Heart left ventricle (tissue), 16 donors: Measurements from ENCODE around the gene PTPRN2. TPM values are rescaled to one million over a fixed set of nuclear protein-coding genes. Genes with fewer than 3 reads are reported as not detected.
A peak's percentile ranks its signal among the peaks of the same experiment; 100 is the strongest.

Experiments
- ATAC-seq, 4 donors: fragments of 200-7000 bp; cut with Tn5 transposase; one replicate each; pipeline ENCODE4 v1.9.1; 2020 to 2022; ENCODE audit warnings: moderate library complexity in 4 of 4, mild to moderate bottlenecking in 3 of 4, moderate number of reproducible peaks in 1 of 4
- DNase-seq, 5 donors: peaks; one replicate each; pipeline ENCODE4 v3.0.0-alpha.2; 2020
- H3K27ac ChIP-seq, 12 donors: fragments of 200-600 bp; sonication (generic) in 4 of 12; one replicate each; pipeline versions ENCODE4 v1.5.0 to v1.8.0; 2016 to 2022; ENCODE audit warnings: mild to moderate bottlenecking in 2 of 12
- H3K27me3 ChIP-seq, 9 donors: fragments of 200-600 bp; sonication (generic) in 2 of 9; one replicate each; pipeline versions ENCODE4 v1.5.1 to v1.8.0; 2016 to 2022; ENCODE audit warnings: mild to moderate bottlenecking in 3 of 9
- H3K36me3 ChIP-seq, 9 donors: fragments of 200-600 bp; sonication (generic) in 2 of 9; one replicate each; pipeline versions ENCODE4 v1.5.0 to v1.8.0; 2018 to 2022; ENCODE audit warnings: mild to moderate bottlenecking in 2 of 9
- H3K4me1 ChIP-seq, 12 donors: fragments of 200-600 bp; sonication (generic) in 4 of 12; one replicate each; pipeline versions ENCODE4 v1.5.0 to v1.8.0; 2016 to 2022; ENCODE audit warnings: mild to moderate bottlenecking in 3 of 12
- H3K4me3 ChIP-seq, 12 donors: fragments of 200-600 bp; sonication (generic) in 4 of 12; one replicate each; pipeline versions ENCODE4 v1.5.0 to v1.8.0; 2017 to 2022; ENCODE audit warnings: mild to moderate bottlenecking in 9 of 12, moderate library complexity in 4 of 12
- H3K9me3 ChIP-seq, 12 donors: fragments of 200-600 bp; sonication (generic) in 4 of 12; one replicate each; pipeline versions ENCODE4 v1.5.0 to v1.8.0; 2016 to 2022; ENCODE audit warnings: mild to moderate bottlenecking in 1 of 12
- POLR2A ChIP-seq, 2 donors: fragments of 450-650 bp; IDR thresholded peaks; one replicate each; pipeline ENCODE4 v1.6.1; 2017; ENCODE audit warnings: antibody characterized with exemption in 2 of 2, mild to moderate bottlenecking in 2 of 2, moderate library complexity in 2 of 2
- WGBS, 4 donors: extraction: QIAGEN DNeasy Blood & Tissue Kit in 2 of 4; methylation state at CpG; one replicate each; pipeline versions ENCODE4 v1.1.5 to v1.1.7; 2013 to 2018; 5-methylcytosine and 5-hydroxymethylcytosine counted together
- intact Hi-C, 10 donors: fragments of 100-400 bp; cut with DNase I; formaldehyde crosslinking; loops; one replicate each; pipeline versions ENCODE4 v1.11.1 to v1.14.2; 2022
- polyA plus RNA-seq, 2 donors: library from polyadenylated mRNA; stranded (reverse); fragments of 200-250 nt; gene quantifications; one replicate each; pipeline ENCODE4 v1.2.3, GENCODE V29; 2013
- total RNA-seq, 9 donors: library from RNA; depleted of rRNA in 2 of 9; stranded (reverse); fragments of >200 nt in 2 of 9; fragmentation: NEBNext Ultra II Directional in 3 of 9; extraction: Animal tissue kit (Norgen Biotek cat#: 25700) in 3 of 9; gene quantifications; one replicate each; pipeline versions ENCODE4 v1.1.0 to v1.2.4, GENCODE V29; 2016 to 2023
- TF ChIP-seq, protein P1 (sequence below), 12 donors: fragments of 200-600 bp; sonication (generic) in 4 of 12; IDR thresholded peaks; one replicate each; pipeline versions ENCODE4 v1.5.0 to v1.8.0; 2018 to 2022; ENCODE audit warnings: antibody characterized with exemption in 12 of 12, mild to moderate bottlenecking in 5 of 12
- donor health status: ischemic (EF 13 %, LVEDD 7.1; RV severe dilation, severe dysfunction).
- donor health status: healthy with polysubstance abuse.
- donor health status: DM: no; HTN: yes; CAD: no.
- donor health status: DM: no; HTN: no; CAD: no.
- donor health status: ischemic (EF 25% LVEDD 6.9; RV normal size, moderate dysfunction).
- donor health status: ischemic (EF 25% LVEDD 5.7; RV mildly dilated, moderate dysfunction).
- donor health status: healthy.
- donor health status: DM: yes; HTN: yes; CAD: no.
- donor health status: ischemic (EF 35%, LVEDD 5.7; RV mildly dilated, moderate dysfunction).
- donor health status: nonischemic (EF 11% LVEDD 7.7; RV severe dilation, severe dysfunction).
- donor health status: DM: yes; HTN: yes; CAD: no.
- donor health status: PGD.
- donor health status: ischemic (EF 29% LVEDD 5.4; RV normal size, mild dysfunction).
- donor health status: nonischemic (EF 23%, LVEDD 6.1; RV moderate dilation, normal function).

PTPRN2 gene
- total and polyA plus RNA-seq, 11 donors, result 0.61 to 2.3 (median 1.3) TPM

DNA sequence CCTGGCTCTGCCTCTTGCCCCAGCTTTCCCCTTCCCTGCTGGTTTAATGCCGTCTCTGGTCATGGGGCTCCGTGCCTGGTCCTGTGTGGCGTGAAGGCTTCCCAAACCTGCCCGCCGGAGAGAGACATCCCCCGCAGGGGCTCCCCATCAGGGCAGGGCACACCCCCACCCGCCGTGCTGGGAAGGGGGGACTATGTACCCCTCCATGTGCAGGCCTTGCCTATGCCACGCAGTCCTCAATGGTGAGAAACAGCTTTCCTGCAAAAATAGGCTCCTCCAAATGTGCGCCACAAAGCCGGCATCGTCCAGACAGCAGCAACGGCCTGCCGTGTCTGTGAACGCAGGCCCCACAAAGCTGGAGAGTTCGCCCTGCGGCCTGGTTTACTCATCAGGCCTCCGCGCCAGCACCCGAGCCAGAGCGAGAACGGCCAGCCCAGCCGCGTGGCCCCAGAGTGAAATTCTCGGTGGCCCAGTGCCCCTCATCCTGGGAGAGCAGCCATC, 937.4 kb downstream of the PTPRN2 start:
- no peak overlapping the region for H3K4me3 ChIP-seq
- H3K27me3 ChIP-seq, result no peaks in the 10 kb centered on the region
- H3K4me1 ChIP-seq, result no peaks in the 10 kb centered on the region
- H3K27ac ChIP-seq, result no peak overlapping the region
- TF ChIP-seq, protein P1, sequence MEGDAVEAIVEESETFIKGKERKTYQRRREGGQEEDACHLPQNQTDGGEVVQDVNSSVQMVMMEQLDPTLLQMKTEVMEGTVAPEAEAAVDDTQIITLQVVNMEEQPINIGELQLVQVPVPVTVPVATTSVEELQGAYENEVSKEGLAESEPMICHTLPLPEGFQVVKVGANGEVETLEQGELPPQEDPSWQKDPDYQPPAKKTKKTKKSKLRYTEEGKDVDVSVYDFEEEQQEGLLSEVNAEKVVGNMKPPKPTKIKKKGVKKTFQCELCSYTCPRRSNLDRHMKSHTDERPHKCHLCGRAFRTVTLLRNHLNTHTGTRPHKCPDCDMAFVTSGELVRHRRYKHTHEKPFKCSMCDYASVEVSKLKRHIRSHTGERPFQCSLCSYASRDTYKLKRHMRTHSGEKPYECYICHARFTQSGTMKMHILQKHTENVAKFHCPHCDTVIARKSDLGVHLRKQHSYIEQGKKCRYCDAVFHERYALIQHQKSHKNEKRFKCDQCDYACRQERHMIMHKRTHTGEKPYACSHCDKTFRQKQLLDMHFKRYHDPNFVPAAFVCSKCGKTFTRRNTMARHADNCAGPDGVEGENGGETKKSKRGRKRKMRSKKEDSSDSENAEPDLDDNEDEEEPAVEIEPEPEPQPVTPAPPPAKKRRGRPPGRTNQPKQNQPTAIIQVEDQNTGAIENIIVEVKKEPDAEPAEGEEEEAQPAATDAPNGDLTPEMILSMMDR (IDR thresholded peaks at IDR 0.05), result no peak
- no peak for TF ChIP-seq POLR2A (IDR thresholded peaks at IDR 0.05)
- no peaks in the 10 kb centered on the region for H3K9me3 ChIP-seq
- 92 to 93% (median 92%) methylated on average over 19 to 25 of the region's 25 CpGs for WGBS, 4 donors
- DNase-seq (peak in 1 of 5 donors; percentile 38), ATAC-seq (peak in 1 of 4 donors; percentile 41)
- no peaks in the 10 kb centered on the region for H3K36me3 ChIP-seq
- intact Hi-C loops, result no loop called here

DNA sequence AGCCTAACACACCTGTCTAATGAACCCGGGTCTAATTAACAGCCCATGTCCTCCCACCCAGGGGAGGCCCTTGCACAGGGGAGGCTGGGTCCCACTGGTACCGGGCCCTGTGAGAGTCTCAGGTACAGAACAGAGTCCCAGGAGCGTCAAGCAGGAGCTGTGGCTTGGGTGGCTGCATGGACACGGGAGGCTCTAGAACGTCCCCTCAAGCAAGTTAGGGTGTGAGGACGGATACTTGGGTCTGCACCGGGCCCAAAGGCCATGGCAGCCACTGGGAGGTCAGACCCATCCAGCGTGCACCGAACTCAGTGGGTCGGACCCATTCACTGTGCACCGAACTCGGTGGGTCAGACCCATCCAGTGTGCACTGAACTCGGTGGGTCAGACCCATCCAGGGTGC, 941.1 kb downstream of the PTPRN2 start:
- DNase-seq, result peak in 1 of 5 donors; percentile 29
- 93 to 96% (median 96%) methylated on average over 12 to 13 of the region's 13 CpGs for WGBS, 4 donors
- Histone ChIP-seq H3K4me3 (no peak overlapping the region), H3K27me3 (no peaks in the 10 kb centered on the region), H3K27ac (no peak overlapping the region), H3K36me3 (no peaks in the 10 kb centered on the region), H3K9me3 (no peaks in the 10 kb centered on the region), H3K4me1 (no peaks in the 10 kb centered on the region)
- intact Hi-C loops, result no loop called here
- TF ChIP-seq, protein P1 (IDR thresholded peaks at IDR 0.05), result no peak
- no peak for TF ChIP-seq POLR2A (IDR thresholded peaks at IDR 0.05)
- no peak for ATAC-seq

DNA sequence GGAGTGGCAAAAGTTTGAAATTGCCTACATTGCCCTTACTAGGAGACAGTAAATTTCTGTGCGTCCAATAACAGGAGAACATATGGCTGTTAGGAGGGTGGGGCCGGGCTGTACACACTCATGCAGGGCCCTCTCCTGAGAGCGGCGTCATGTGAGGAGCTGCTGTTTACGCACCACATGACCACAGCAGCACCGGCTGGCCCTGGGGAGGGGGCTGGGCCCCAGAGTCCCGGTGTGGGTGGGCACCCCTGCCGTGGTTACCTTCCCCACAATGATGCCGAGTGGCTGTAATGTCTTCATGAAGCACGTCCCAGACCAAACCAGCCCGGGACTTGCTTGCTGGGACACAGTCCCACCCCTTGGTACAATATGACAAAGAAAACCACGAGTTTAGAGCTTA, 942.1 kb downstream of the PTPRN2 start:
- no peak for TF ChIP-seq POLR2A (IDR thresholded peaks at IDR 0.05)
- TF ChIP-seq, protein P1 (IDR thresholded peaks at IDR 0.05), result no peak
- no peaks in the 10 kb centered on the region for H3K4me1 ChIP-seq
- intact Hi-C loops, result no loop called here
- ATAC-seq (peak in 1 of 4 donors; percentile 38), DNase-seq (peak in 1 of 5 donors; percentile 49)
- no peak overlapping the region for H3K27ac ChIP-seq
- no peaks in the 10 kb centered on the region for H3K36me3 ChIP-seq
- H3K27me3 ChIP-seq, result no peaks in the 10 kb centered on the region
- peaks cover 0 to 10% (median 3%) of the 10 kb centered on the region in 12 donors for H3K9me3 ChIP-seq
- 85 to 92% (median 90%) methylated on average over 12 of the region's 12 CpGs for WGBS, 4 donors
- no peak overlapping the region for H3K4me3 ChIP-seq

DNA sequence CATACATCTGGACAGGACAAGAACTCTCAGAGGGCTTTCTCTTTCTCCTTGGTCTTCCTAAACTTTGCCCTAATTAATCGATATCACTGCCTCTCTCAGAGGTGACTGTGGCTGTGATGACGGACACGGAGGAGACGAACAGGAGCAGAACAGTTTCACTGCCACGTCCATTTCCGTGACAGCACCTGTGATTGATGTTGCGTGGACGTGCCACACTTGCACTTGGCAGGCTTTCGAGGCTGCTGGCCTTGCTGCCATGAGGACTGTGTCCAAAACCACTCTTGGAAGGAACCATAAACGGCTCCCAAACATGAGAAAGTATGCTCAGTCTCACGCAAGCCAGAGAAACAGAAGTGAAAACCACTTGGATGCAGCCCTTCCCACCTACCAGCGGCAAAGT, 942.7 kb downstream of the PTPRN2 start:
- intact Hi-C loops, result no loop called here
- no peaks in the 10 kb centered on the region for H3K4me1 ChIP-seq
- H3K27ac ChIP-seq, result no peak overlapping the region
- no peaks in the 10 kb centered on the region for H3K27me3 ChIP-seq
- no peak overlapping the region for H3K4me3 ChIP-seq
- H3K9me3 ChIP-seq, result peaks cover 0 to 16% (median 7%) of the 10 kb centered on the region in 12 donors
- TF ChIP-seq POLR2A (IDR thresholded peaks at IDR 0.05), result no peak
- TF ChIP-seq, protein P1 (IDR thresholded peaks at IDR 0.05), result no peak
- ATAC-seq, result no peak
- 88 to 94% (median 90%) methylated on average over 12 of the region's 12 CpGs for WGBS, 4 donors
- no peaks in the 10 kb centered on the region for H3K36me3 ChIP-seq
- peak in 1 of 5 donors; percentile 35 for DNase-seq
